ENCODE measurements around the gene DCLK2. TPM values are rescaled to one million over a fixed set of nuclear protein-coding genes. Genes with fewer than 3 reads are reported as not detected.
A peak's percentile ranks its signal among the peaks of the same experiment; 100 is the strongest.

Gene DCLK2
- polyA plus RNA-seq, 1 of the 3 experiments (the other 2 are of a cell fraction), result 10.1 TPM

- TF ChIP-seq MAX (IDR thresholded peaks at IDR 0.05; ENCODE audit: low read depth), result no peak
These were observed 131.0 kb downstream of the DCLK2 start (continued) for GRCh38 chr4:150209140-150209829.

- WGBS (ENCODE audit: low lambda C conversion rate), result 100% methylated on average over 5 of the region's 6 CpGs
- Histone ChIP-seq H2AFZ (ENCODE audit: low read depth) (no peak overlapping the region), H3K27me3 (ENCODE audit: insufficient read depth) (no peaks in the 10 kb centered on the region), H3K27ac (ENCODE audit: low read depth in 2 of 2, low read length in 1 of 2) (no peak overlapping the region), H3K4me2 (no peak overlapping the region), H3F3A (replicated peaks; ENCODE audit: insufficient read depth) (peaks cover 3% of the 10 kb centered on the region), H3K4me1 (ENCODE audit: control insufficient read depth in 1 of 2, insufficient read depth in 2 of 2, low read depth in 1 of 2, low read length in 1 of 2) (peaks cover 19 to 27% of the 10 kb centered on the region in 2 experiments; a peak in 3 of 4 replicates), H3K36me3 (replicated peaks in 1 of 2; ENCODE audit: control insufficient read depth in 1 of 2, insufficient read depth in 2 of 2, low read length in 1 of 2) (peaks cover 3 to 14% of the 10 kb centered on the region in 2 experiments), H4K20me1 (ENCODE audit: insufficient read depth) (no peaks in the 10 kb centered on the region), H3K9me3 (no peaks in the 10 kb centered on the region), H3K4me3 (ENCODE audit: low read depth in 2 of 2, low read length in 1 of 2) (no peak overlapping the region), H3K9ac (no peak overlapping the region), H3K79me2 (ENCODE audit: insufficient read depth) (peaks cover 13% of the 10 kb centered on the region; the same call in 1 of the 2 replicates), H3K9me2 (no peaks in the 10 kb centered on the region)
- no peak for DNase-seq
- CTCF ChIA-PET, result interaction anchor here (1.2 to 8.8 kb wide), 3 partner anchors 32 to 200 kb away, joined by 3 to 87 read pairs (median 19); no protein-coding TSS in a partner anchor
- TF ChIP-seq GABPA (IDR thresholded peaks at IDR 0.05; ENCODE audit: low read depth) (no peak), RFX5 (IDR thresholded peaks at IDR 0.05; ENCODE audit: low read length) (no peak), RXRA (IDR thresholded peaks at IDR 0.05; ENCODE audit: borderline replicate concordance, low read depth) (no peak), RCOR1 (IDR thresholded peaks at IDR 0.05; ENCODE audit: low read length) (no peak)
- POLR2A ChIA-PET, result no interaction called here
These were observed 132.8 kb downstream of the DCLK2 start for GRCh38 chr4:150211016-150211415.

GRCh38 chr4:150211799-150212445, 133.7 kb downstream of the DCLK2 start:
- no peak overlapping the region for H3K27ac ChIP-seq (ENCODE audit: low read depth in 2 of 2, low read length in 1 of 2)
- no peaks in the 10 kb centered on the region for H3K9me2 ChIP-seq
- peaks cover 23% of the 10 kb centered on the region in 2 experiments; a peak in 3 of 4 replicates for H3K4me1 ChIP-seq (ENCODE audit: control insufficient read depth in 1 of 2, insufficient read depth in 2 of 2, low read depth in 1 of 2, low read length in 1 of 2)
- CTCF ChIA-PET, result interaction anchor here (1.2 to 8.8 kb wide), 3 partner anchors 31 to 201 kb away, joined by 3 to 87 read pairs (median 19); no protein-coding TSS in a partner anchor
- no peaks in the 10 kb centered on the region for H4K20me1 ChIP-seq (ENCODE audit: insufficient read depth)
- peaks cover 3 to 9% of the 10 kb centered on the region in 2 experiments for H3K36me3 ChIP-seq (replicated peaks in 1 of 2; ENCODE audit: control insufficient read depth in 1 of 2, insufficient read depth in 2 of 2, low read length in 1 of 2)
- no peaks in the 10 kb centered on the region for H3K9me3 ChIP-seq
- no peak overlapping the region for H3K4me3 ChIP-seq (ENCODE audit: low read depth in 2 of 2, low read length in 1 of 2)
- H3F3A ChIP-seq (replicated peaks; ENCODE audit: insufficient read depth), result peaks cover 7% of the 10 kb centered on the region
- POLR2A ChIA-PET, result no interaction called here
- DNase-seq, result no peak
- H3K9ac ChIP-seq, result no peak overlapping the region
- TF ChIP-seq USF1 (IDR thresholded peaks at IDR 0.05; ENCODE audit: borderline replicate concordance, low read depth) (no peak), RFX5 (IDR thresholded peaks at IDR 0.05; ENCODE audit: low read length) (no peak), FOXJ3 (CRISPR knock-in tag; IDR thresholded peaks at IDR 0.05) (no peak), TCF12 (IDR thresholded peaks at IDR 0.05) (peak; percentile 46; the same call in 1 of the 2 replicates), PBX3 (IDR thresholded peaks at IDR 0.05) (peak; percentile 46)
- H3K4me2 ChIP-seq, result no peak overlapping the region
- H2AFZ ChIP-seq (ENCODE audit: low read depth), result no peak overlapping the region
- H3K79me2 ChIP-seq (ENCODE audit: insufficient read depth), result peaks cover 10% of the 10 kb centered on the region; the same call in 1 of the 2 replicates
- H3K27me3 ChIP-seq (ENCODE audit: insufficient read depth), result no peaks in the 10 kb centered on the region
- 74% methylated on average over 4 of the region's 4 CpGs for WGBS (ENCODE audit: low lambda C conversion rate)

All from SK-N-SH (cell line).